ENCODE measurements around the gene CTNNBL1. TPM values are rescaled to one million over a fixed set of nuclear protein-coding genes. Genes with fewer than 3 reads are reported as not detected.

The CTNNBL1 gene
- total and polyA plus RNA-seq, 8 donors = 10.5 to 148 (median 42.0) TPM

DNA sequence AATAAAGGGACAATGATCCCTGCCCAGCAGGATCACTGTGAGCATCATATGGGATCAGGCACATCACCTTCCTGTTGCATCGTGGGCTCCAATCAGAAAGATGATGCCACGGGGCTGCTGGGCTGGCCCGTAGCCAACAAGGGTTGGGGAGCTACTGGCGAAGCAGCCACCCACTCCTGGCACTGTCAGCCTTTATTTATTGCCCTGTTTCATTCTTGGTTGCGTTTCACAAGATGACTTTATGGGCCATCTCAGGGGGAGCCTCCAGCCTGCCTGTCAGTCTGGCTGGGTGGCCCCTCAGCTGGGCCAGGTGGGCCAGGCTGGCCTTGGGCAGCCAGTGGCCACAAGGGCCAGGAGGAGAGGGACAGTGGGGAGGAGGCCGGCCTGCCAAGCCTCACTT, 226.4 kb downstream of the CTNNBL1 start:
- intact Hi-C loops (cut with DNase I; ENCODE audit: low total_unique reads) = no loop called here
- peaks cover 0 to 63% (median 21%) of the 10 kb centered on the region in 3 donors for H3K27me3 ChIP-seq
- H3K36me3 ChIP-seq = no peaks in the 10 kb centered on the region
- DNase-seq = no peak
- WGBS, 5 donors = 52 to 61% (median 55%) methylated on average over 4 to 6 of the region's 6 CpGs
- no peak overlapping the region for H3K27ac ChIP-seq
- peaks cover 4 to 13% (median 12%) of the 10 kb centered on the region in 4 donors for H3K4me1 ChIP-seq
- TF ChIP-seq POLR2AphosphoS5 (IDR thresholded peaks at IDR 0.05) = no peak
- no peak for TF ChIP-seq POLR2A (IDR thresholded peaks at IDR 0.05)
- H3K9me3 ChIP-seq = no peaks in the 10 kb centered on the region
- no peak overlapping the region for H3K4me3 ChIP-seq

- H3K4me1 ChIP-seq = peaks cover 4 to 8% (median 7%) of the 10 kb centered on the region in 4 donors
- H3K27me3 ChIP-seq = peaks cover 0 to 58% (median 15%) of the 10 kb centered on the region in 3 donors
- WGBS, 5 donors = 65 to 97% (median 78%) methylated on average over 1 of the region's 1 CpG
- no peak overlapping the region for H3K27ac ChIP-seq
- no peak overlapping the region for H3K4me3 ChIP-seq
- no peak for DNase-seq
- H3K9me3 ChIP-seq = no peaks in the 10 kb centered on the region
- intact Hi-C loops (cut with DNase I; ENCODE audit: low total_unique reads) = no loop called here
- no peaks in the 10 kb centered on the region for H3K36me3 ChIP-seq
- TF ChIP-seq POLR2A (IDR thresholded peaks at IDR 0.05) (no peak), EP300 (IDR thresholded peaks at IDR 0.05) (no peak), CTCF (IDR thresholded peaks at IDR 0.05) (no peak), POLR2AphosphoS5 (IDR thresholded peaks at IDR 0.05) (no peak)
These were observed 227.0 kb downstream of the CTNNBL1 start for GRCh38 chr20:37920679-37921322.

GRCh38 chr20:37921341-37921929, 227.6 kb downstream of the CTNNBL1 start:
- Histone ChIP-seq H3K27ac (no peak overlapping the region), H3K36me3 (no peaks in the 10 kb centered on the region), H3K9me3 (no peaks in the 10 kb centered on the region), H3K4me1 (peaks cover 0 to 1% (median under 1%) of the 10 kb centered on the region in 4 donors), H3K27me3 (peaks cover 0 to 51% (median 14%) of the 10 kb centered on the region in 3 donors), H3K4me3 (no peak overlapping the region)
- TF ChIP-seq POLR2AphosphoS5 (IDR thresholded peaks at IDR 0.05) (no peak), CTCF (IDR thresholded peaks at IDR 0.05) (no peak), POLR2A (IDR thresholded peaks at IDR 0.05) (no peak), EP300 (IDR thresholded peaks at IDR 0.05) (no peak)
- WGBS, 5 donors = 84 to 87% (median 86%) methylated on average over 6 of the region's 6 CpGs
- intact Hi-C loops (cut with DNase I; ENCODE audit: low total_unique reads) = no loop called here
- DNase-seq = no peak

Other genes with a start within 250 kb of the CTNNBL1 start
- 10 to 100 TPM in 3 of 5 donors, 1 to 10 TPM in 2; 8.8 to 65.2 (median 16.8) TPM for gene NNAT, start 172.8 kb upstream of the CTNNBL1 start, total RNA-seq
- gene NNAT, start 172.8 kb upstream of the CTNNBL1 start, polyA plus RNA-seq = 1 to 10 TPM; 2.8 to 8.2 (median 5.9) TPM
- gene BLCAP, start 166.2 kb upstream of the CTNNBL1 start, total RNA-seq = 10 to 100 TPM; 12.5 to 84.4 (median 56.5) TPM
- gene BLCAP, start 166.2 kb upstream of the CTNNBL1 start, polyA plus RNA-seq = 10 to 100 TPM; 28.7 to 64.6 (median 33.0) TPM
- gene VSTM2L, start 209.1 kb downstream of the CTNNBL1 start, total RNA-seq = 10 to 100 TPM in 2 of 5 donors, 1 to 10 TPM in 1, not detected in 2; 2.6 to 18.3 (median 16.7) TPM
- gene VSTM2L, start 209.1 kb downstream of the CTNNBL1 start, polyA plus RNA-seq = 1 to 10 TPM; 1.1 to 3.7 (median 3.1) TPM

Measured in stomach (tissue), 9 donors.